ENCODE results near the gene DET1.

- no peak for TF ChIP-seq POLR2A (IDR thresholded peaks at IDR 0.05)
- no peak for TF ChIP-seq POLR2AphosphoS5 (IDR thresholded peaks at IDR 0.05)
- no peak for TF ChIP-seq CTCF (IDR thresholded peaks at IDR 0.05)
Measured at GRCh38 chr15:88506628-88507027, 39.9 kb downstream of the DET1 start.
